IMR-90 (cell line): Measurements from ENCODE around the gene LIPJ. TPM values are rescaled to one million over a fixed set of nuclear protein-coding genes. Genes with fewer than 3 reads are reported as not detected.
A peak's percentile ranks its signal among the peaks of the same experiment; 100 is the strongest.

Experiments used
- ATAC-seq: fragments of 200-7000 bp; cut with Tn5 transposase; 2 replicates; pipeline ENCODE4 v1.9.1; 2020; ENCODE audit warnings: low read depth, mild to moderate bottlenecking, moderate library complexity
- BruUV-seq: library from RNA; stranded (reverse); fragments of 400-500 nt; replicated peaks from 2 replicates; lab custom pipeline; 2021; lab: Mats Ljungman, UMichigan
- CTCF ChIA-PET: fragments of 300-600 bp; formaldehyde crosslinking; extraction: SDS; loops from one replicate; lab custom pipeline; 2021; ENCODE audit warnings: antibody characterized with exemption; lab: Yijun Ruan, JAX
- POLR2A ChIA-PET: fragments of 300-600 bp; sonication (Branson Sonifier 250); formaldehyde crosslinking; loops from one replicate; lab custom pipeline; 2022; ENCODE audit warnings: antibody characterized with exemption; ENCODE audit not compliant: unreplicated experiment; lab: Charles Lee
- DNase-seq: peaks from one replicate; pipeline ENCODE4 v3.0.0; 2013
- H2AFZ ChIP-seq: replicated peaks from 2 replicates; pipeline ENCODE3; 2013; ENCODE audit warnings: low read length, mild to moderate bottlenecking; ENCODE audit not compliant: poor library complexity
- H2AK5ac ChIP-seq: 2 replicates; pipeline ENCODE4 v1.6.1; 2013; ENCODE audit warnings: low read depth, low read length, inconsistent platforms
- H2AK9ac ChIP-seq: replicated peaks from 2 replicates; pipeline ENCODE3; 2013; ENCODE audit warnings: mild to moderate bottlenecking, low read depth, low read length, moderate library complexity; ENCODE audit not compliant: poor library complexity
- H2BK120ac ChIP-seq: 2 replicates; pipeline ENCODE4 v1.6.1; 2013; ENCODE audit warnings: low read depth, low read length, inconsistent platforms
- H2BK15ac ChIP-seq: 3 replicates; pipeline ENCODE4 v1.6.1; 2013; ENCODE audit warnings: low read depth, low read length, inconsistent platforms
- H2BK20ac ChIP-seq: 2 replicates; pipeline ENCODE4 v1.6.1; 2013; ENCODE audit warnings: low read depth, mild to moderate bottlenecking, inconsistent platforms, low read length, moderate library complexity
- H2BK5ac ChIP-seq: 2 replicates; pipeline ENCODE4 v1.6.1; 2013; ENCODE audit warnings: mild to moderate bottlenecking, low read depth, low read length, inconsistent platforms; ENCODE audit not compliant: poor library complexity, severe bottlenecking
- H3K14ac ChIP-seq: replicated peaks from 2 replicates; pipeline ENCODE4 v1.6.1; 2013; ENCODE audit warnings: low read depth, low read length, inconsistent platforms
- H3K18ac ChIP-seq: 2 replicates; pipeline ENCODE4 v1.6.1; 2013; ENCODE audit warnings: low read depth, low read length, control low read depth
- H3K23ac ChIP-seq: 2 replicates; pipeline ENCODE4 v1.6.1; 2013; ENCODE audit warnings: low read depth, low read length, inconsistent platforms
- H3K27ac ChIP-seq: 2 replicates; pipeline ENCODE4 v1.5.1; 2013; ENCODE audit warnings: mild to moderate bottlenecking, control low read depth, low read length; ENCODE audit not compliant: insufficient read depth
- H3K27me3 ChIP-seq: 2 replicates; pipeline ENCODE4 v1.6.1; 2013; ENCODE audit warnings: low read length; ENCODE audit not compliant: control insufficient read depth, insufficient read depth
- H3K36me3 ChIP-seq: 2 replicates; pipeline ENCODE4 v1.6.1; 2013; ENCODE audit warnings: low read length, mixed read lengths; ENCODE audit not compliant: control insufficient read depth, insufficient read depth
- H3K4ac ChIP-seq: 2 replicates; pipeline ENCODE4 v1.6.1; 2013; ENCODE audit warnings: low read depth, low read length, inconsistent platforms
- H3K4me1 ChIP-seq: 2 replicates; pipeline ENCODE4 v1.6.1; 2013; ENCODE audit warnings: low read length, mixed read lengths; ENCODE audit not compliant: control insufficient read depth, insufficient read depth
- H3K4me2 ChIP-seq: 2 replicates; pipeline ENCODE4 v1.6.1; 2013; ENCODE audit warnings: low read depth, mild to moderate bottlenecking, control low read depth, low read length, moderate library complexity
- H3K4me3 ChIP-seq: 2 replicates; pipeline ENCODE4 v1.5.1; 2013; ENCODE audit warnings: low read depth, mild to moderate bottlenecking, control low read depth, low read length, moderate library complexity; ENCODE audit not compliant: insufficient read depth
- H3K56ac ChIP-seq: 2 replicates; pipeline ENCODE4 v1.6.1; 2013; ENCODE audit warnings: low read length, inconsistent platforms; ENCODE audit not compliant: insufficient read depth; ENCODE audit errors: extremely low read depth
- H3K79me1 ChIP-seq, 2 experiments: 2 replicates each; pipeline ENCODE4 v1.6.1; 2013; ENCODE audit warnings: low read length in 2 of 2, inconsistent platforms in 1 of 2, low read depth in 1 of 2
- H3K9ac ChIP-seq: 2 replicates; pipeline ENCODE4 v1.6.1; 2013; ENCODE audit warnings: low read depth, low read length, control low read depth
- H3K9me1 ChIP-seq: 2 replicates; pipeline ENCODE4 v1.6.1; 2013; ENCODE audit warnings: low read length, inconsistent platforms; ENCODE audit not compliant: insufficient read depth
- H3K9me3 ChIP-seq: 2 replicates; pipeline ENCODE4 v1.6.1; 2013; ENCODE audit warnings: low read length; ENCODE audit not compliant: control insufficient read depth, insufficient read depth
- H4K20me1 ChIP-seq: 2 replicates; pipeline ENCODE4 v1.6.1; 2013; ENCODE audit warnings: low read length, inconsistent platforms; ENCODE audit not compliant: insufficient read depth
- H4K5ac ChIP-seq: 2 replicates; pipeline ENCODE4 v1.6.1; 2013; ENCODE audit warnings: mild to moderate bottlenecking, low read depth, low read length, control low read depth
- H4K8ac ChIP-seq, 2 experiments: 2 replicates each; pipeline ENCODE4 v1.6.1; 2013; ENCODE audit warnings: low read depth in 2 of 2, low read length in 2 of 2, control low read depth in 1 of 2, inconsistent platforms in 1 of 2
- H4K91ac ChIP-seq: 2 replicates; pipeline ENCODE4 v1.6.1; 2013; ENCODE audit warnings: low read depth, low read length, inconsistent platforms; ENCODE audit not compliant: insufficient read depth
- CEBPB ChIP-seq: IDR thresholded peaks from 2 replicates; pipeline ENCODE4 v1.6.1; 2012; ENCODE audit warnings: low read depth, low read length, improper control_type of control experiment
- ELK1 ChIP-seq: fragments of 150-350 bp; IDR thresholded peaks from 2 replicates; pipeline ENCODE4 v1.6.1; 2016; ENCODE audit warnings: low read depth, mild to moderate bottlenecking, low read length, moderate library complexity, borderline replicate concordance
- FOS ChIP-seq: fragments of 150-350 bp; IDR thresholded peaks from 2 replicates; pipeline ENCODE4 v1.6.1; 2016; ENCODE audit warnings: low read depth, low read length
- dilution Hi-C: fragments of 300-500 bp; cut with HindIII; formaldehyde crosslinking; loops from one replicate; pipeline ENCODE4 v1.14.3; 2018; ENCODE audit warnings: low sequenced_read_pairs; ENCODE audit not compliant: unreplicated experiment
- in situ Hi-C: fragments of 300-500 bp; cut with MboI; formaldehyde crosslinking; loops from 3 replicates; pipeline ENCODE4 v1.14.3; 2019; ENCODE audit warnings: low sequenced_read_pairs, inconsistent platforms, mixed read lengths
- intact Hi-C: fragments of 100-400 bp; cut with micrococcal nuclease; formaldehyde crosslinking; loops from 2 replicates; pipeline ENCODE4 v1.10.0; 2022
- polyA plus RNA-seq, 3 experiments: library from polyadenylated mRNA; depleted of rRNA; stranded (reverse); fragments of >200 nt; gene quantifications; 2 replicates each; pipeline ENCODE4 v1.2.3, GENCODE V29; 2012; ENCODE audit warnings: low replicate concordance in 1 of 3
- total RNA-seq: library from RNA; depleted of rRNA; stranded (reverse); fragments of >200 nt; gene quantifications from 2 replicates; pipeline ENCODE4 v1.2.3, GENCODE V29; 2012

LIPJ gene
- total and polyA plus RNA-seq, 2 of the 4 experiments (the other 2 are of a cell fraction) = not detected

GRCh38 chr10:88651101-88651551, 64.6 kb downstream of the LIPJ start:
- Histone ChIP-seq H2BK120ac (peak overlapping the region; percentile 86), H4K91ac (no peak overlapping the region), H2AK9ac (no peak overlapping the region), H3K4me1 (peaks cover 5% of the 10 kb centered on the region), H3K27me3 (no peaks in the 10 kb centered on the region), H2BK20ac (peak overlapping the region; percentile 73; the same call in 1 of the 2 replicates), H3K4me2 (peak overlapping the region; percentile 26; the same call in 1 of the 2 replicates), H3K27ac (peak overlapping the region; percentile 50; the same call in 1 of the 2 replicates), H3K4ac (peak overlapping the region; percentile 5; the same call in 1 of the 2 replicates), H3K9me1 (peaks cover 2% of the 10 kb centered on the region; the same call in 1 of the 2 replicates), H3K79me1 (no peaks in the 10 kb centered on the region), H2AFZ (no peak overlapping the region), H4K8ac (peak overlapping the region in 1 of 2 experiments; percentile 12; a peak in 1 of 4 replicates), H3K36me3 (no peaks in the 10 kb centered on the region), H2AK5ac (no peak overlapping the region), H4K20me1 (no peaks in the 10 kb centered on the region), H3K56ac (0 out of 2 replicates have a peak overlapping the region, but pooled peaks have one; percentile 31), H4K5ac (peak overlapping the region; percentile 30; the same call in 1 of the 2 replicates), H3K23ac (peak overlapping the region; percentile 6; the same call in 1 of the 2 replicates), H3K4me3 (no peak overlapping the region), H2BK15ac (no peak overlapping the region), H3K14ac (no peak overlapping the region), H3K9me3 (no peaks in the 10 kb centered on the region), H3K18ac (peak overlapping the region; percentile 84; the same call in 1 of the 2 replicates), H2BK5ac (peak overlapping the region; percentile 97), H3K9ac (no peak overlapping the region)
- BruUV-seq = no TSS peak
- DNase-seq (peak; percentile 94), ATAC-seq (peak; percentile 83)
- peak; percentile 72; the same call in 1 of the 2 replicates for TF ChIP-seq CEBPB
- peak; percentile 74 for TF ChIP-seq FOS
- TF ChIP-seq ELK1 = no peak
- dilution Hi-C loops = no loop called here
- ChIA-PET CTCF (interaction anchor here (1.2 kb wide), 1 partner anchor 68 kb away, joined by 3 read pairs; the partner anchor contains the start of gene RNLS), POLR2A (no interaction called here)
- intact Hi-C loops = no loop called here
- in situ Hi-C loops = no loop called here
